Cerebellar cortex (tissue), 1 donor: ENCODE measurements around the gene GPC6.
A peak's percentile ranks its signal among the peaks of the same experiment; 100 is the strongest.

Experiments
- DNase-seq: peaks from one replicate; pipeline ENCODE4 v3.0.0-alpha.2; 2015; ENCODE audit warnings: low spot score

The GPC6 gene

GRCh38 chr13:94351292-94351990 is 1124.8 kb downstream of the GPC6 start:
- no peak for DNase-seq

- DNase-seq, result no peak
These were observed 1125.5 kb downstream of the GPC6 start for GRCh38 chr13:94352057-94352456.

GRCh38 chr13:94353167-94353710 is 1126.6 kb downstream of the GPC6 start:
- no peak for DNase-seq

- no peak for DNase-seq
These were observed 1133.3 kb downstream of the GPC6 start for GRCh38 chr13:94359875-94360274.

- peak; percentile 67 for DNase-seq
These were observed 1135.9 kb downstream of the GPC6 start for GRCh38 chr13:94362411-94362909.

GRCh38 chr13:94366677-94367076 is 1140.1 kb downstream of the GPC6 start:
- no peak for DNase-seq

GRCh38 chr13:94369972-94370436 is 1143.4 kb downstream of the GPC6 start:
- no peak for DNase-seq

GRCh38 chr13:94371855-94372254 is 1145.2 kb downstream of the GPC6 start:
- DNase-seq, result no peak

- no peak for DNase-seq
These were observed 1155.9 kb downstream of the GPC6 start for GRCh38 chr13:94382517-94382916.

GRCh38 chr13:94382960-94383359 is 1156.4 kb downstream of the GPC6 start:
- DNase-seq, result no peak

- no peak for DNase-seq
These were observed 1157.8 kb downstream of the GPC6 start for GRCh38 chr13:94384231-94384905.

- DNase-seq, result no peak
These were observed 1160.4 kb downstream of the GPC6 start for GRCh38 chr13:94387047-94387446.

GRCh38 chr13:94389604-94390351 is 1163.2 kb downstream of the GPC6 start:
- DNase-seq, result no peak

- no peak for DNase-seq
These were observed 1164.3 kb downstream of the GPC6 start for GRCh38 chr13:94390881-94391280.

GRCh38 chr13:94394723-94395122 is 1168.1 kb downstream of the GPC6 start:
- DNase-seq, result no peak

GRCh38 chr13:94395860-94396259 is 1169.3 kb downstream of the GPC6 start:
- no peak for DNase-seq

- no peak for DNase-seq
These were observed 1173.2 kb downstream of the GPC6 start for GRCh38 chr13:94399812-94400211.

GRCh38 chr13:94400874-94401273 is 1174.3 kb downstream of the GPC6 start:
- DNase-seq, result no peak

- no peak for DNase-seq
These were observed 1181.9 kb downstream of the GPC6 start for GRCh38 chr13:94408314-94409036.

- no peak for DNase-seq
These were observed 1185.1 kb downstream of the GPC6 start for GRCh38 chr13:94411747-94412146.

GRCh38 chr13:94412870-94413597 is 1186.4 kb downstream of the GPC6 start:
- no peak for DNase-seq
